NCI-H524 treated with DMSO at 0.1 percent for 48 hours (cell line): ENCODE data around the gene NMT1.

Experiments used
- DNase-seq: peaks from one replicate; lab custom pipeline; 2025; lab: John Stamatoyannopoulos, UW

Gene NMT1

DNA sequence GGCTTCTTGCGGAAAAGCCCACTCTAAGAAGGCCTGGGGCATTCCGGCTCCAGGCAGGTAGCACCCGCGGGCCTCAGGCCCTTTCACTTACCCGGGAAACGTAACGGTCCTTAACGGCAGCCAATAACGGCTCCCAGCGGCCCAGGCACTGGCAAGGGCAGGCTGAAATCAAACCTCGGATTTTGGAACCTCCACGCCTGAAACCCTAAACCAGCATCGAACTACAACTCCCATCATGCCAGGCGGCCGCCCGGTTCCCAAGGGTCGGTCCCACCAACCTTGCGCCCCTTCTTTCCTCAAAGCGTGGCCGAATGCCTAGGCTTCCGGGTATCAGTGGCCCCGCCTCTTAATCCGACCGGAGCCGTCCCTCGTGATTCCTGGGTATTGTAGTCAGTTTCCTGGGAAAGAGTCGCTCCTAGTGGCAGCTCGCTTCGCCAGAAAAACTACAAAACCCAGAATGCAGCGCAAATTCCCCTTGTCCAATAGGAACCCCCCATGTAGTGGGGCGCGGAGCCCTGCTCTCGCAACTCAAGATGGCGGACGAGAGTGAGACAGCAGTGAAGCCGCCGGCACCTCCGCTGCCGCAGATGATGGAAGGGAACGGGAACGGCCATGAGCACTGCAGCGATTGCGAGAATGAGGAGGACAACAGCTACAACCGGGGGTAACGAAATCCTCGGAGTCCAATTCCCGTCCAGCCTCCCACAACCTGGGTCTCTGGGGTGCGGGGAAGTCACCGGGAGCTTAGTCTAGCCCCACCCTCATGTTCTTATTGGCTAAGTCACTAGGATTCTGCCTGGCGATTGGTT, at the start of gene NMT1:
Gene NMT1, plus strand, starts transcription at position 521 of the 809 bp plus-strand sequence. Its CDS starts 13 bp downstream, at position 534.
- peak; percentile 100 for DNase-seq

- DNase-seq = no peak
Observed at GRCh38 chr17:45011767-45012166, 49.4 kb upstream of the NMT1 start.

DNA sequence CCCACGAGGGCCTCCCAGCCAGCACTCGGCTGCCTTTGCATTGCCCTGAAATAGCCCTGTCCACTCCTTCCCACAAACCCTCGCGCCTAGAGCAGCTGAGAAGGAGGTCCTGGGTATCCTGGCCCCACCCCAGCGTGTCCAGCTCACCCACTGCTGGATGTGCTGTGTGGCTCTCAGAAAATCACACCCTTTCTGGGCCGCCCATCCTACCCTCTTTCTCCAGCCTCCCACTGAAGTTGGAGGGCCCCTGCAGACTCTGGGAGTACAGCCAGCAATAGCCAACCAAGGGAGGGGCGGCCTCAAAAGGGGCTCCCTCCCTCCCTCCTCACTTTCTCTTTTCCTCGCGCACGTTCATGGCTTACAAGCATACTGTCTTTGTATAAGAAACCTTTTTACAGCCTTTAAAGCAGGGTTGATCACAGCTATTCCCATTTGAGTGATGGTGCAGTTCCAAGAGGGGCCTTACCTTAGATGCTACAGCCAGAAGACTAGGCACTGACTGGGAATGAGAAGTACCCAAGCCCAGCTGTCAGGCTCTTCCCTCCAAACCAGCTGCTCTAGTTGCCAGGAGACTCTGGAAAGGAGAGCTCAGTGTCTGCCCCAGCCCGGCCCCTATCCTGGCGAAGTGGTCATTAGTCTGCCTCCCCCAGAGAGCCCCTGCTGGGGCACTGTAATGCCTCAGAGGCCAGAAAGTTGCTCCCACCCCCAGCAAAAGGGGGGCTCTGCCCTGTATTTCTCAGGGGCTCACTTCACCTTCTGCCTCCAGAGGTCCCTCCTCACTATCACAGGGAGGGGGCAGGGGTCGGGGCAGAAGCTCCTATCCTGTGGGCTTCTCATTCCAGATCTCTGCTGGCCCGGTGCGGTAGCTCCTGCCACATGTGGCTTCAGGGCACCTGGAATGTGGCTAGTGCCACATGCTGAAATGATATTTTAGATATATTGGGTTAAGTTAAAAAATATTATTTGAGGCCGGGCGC, 47.8 kb upstream of the NMT1 start:
- peak; percentile 88 for DNase-seq

GRCh38 chr17:45016237-45016636, 44.9 kb upstream of the NMT1 start:
- no peak for DNase-seq

DNA sequence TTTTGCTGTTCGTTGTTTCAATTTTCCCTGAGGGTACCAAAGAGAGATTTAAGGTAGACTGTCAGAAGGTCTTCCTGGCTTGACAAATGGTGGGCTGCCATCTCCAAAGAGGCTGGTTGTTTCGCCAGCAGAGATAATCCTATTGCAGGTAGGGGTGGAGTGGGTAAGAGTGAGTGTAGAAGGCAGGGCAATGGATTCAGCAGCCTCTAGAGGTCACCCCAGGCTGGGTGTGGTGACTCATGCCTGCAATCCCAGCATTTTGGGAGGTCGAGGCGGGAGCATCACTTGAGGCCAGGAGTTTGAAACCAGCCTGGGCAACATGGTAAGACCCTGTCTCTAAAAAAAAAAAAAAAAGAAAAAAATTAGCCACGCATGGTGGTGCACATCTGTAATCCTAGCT, 44.3 kb upstream of the NMT1 start:
- no peak for DNase-seq

GRCh38 chr17:45018514-45018847, 42.6 kb upstream of the NMT1 start:
- DNase-seq = no peak

- DNase-seq = no peak
Observed at GRCh38 chr17:45018848-45019711, 42.0 kb upstream of the NMT1 start.

GRCh38 chr17:45020354-45021138, 40.6 kb upstream of the NMT1 start:
- no peak for DNase-seq

DNA sequence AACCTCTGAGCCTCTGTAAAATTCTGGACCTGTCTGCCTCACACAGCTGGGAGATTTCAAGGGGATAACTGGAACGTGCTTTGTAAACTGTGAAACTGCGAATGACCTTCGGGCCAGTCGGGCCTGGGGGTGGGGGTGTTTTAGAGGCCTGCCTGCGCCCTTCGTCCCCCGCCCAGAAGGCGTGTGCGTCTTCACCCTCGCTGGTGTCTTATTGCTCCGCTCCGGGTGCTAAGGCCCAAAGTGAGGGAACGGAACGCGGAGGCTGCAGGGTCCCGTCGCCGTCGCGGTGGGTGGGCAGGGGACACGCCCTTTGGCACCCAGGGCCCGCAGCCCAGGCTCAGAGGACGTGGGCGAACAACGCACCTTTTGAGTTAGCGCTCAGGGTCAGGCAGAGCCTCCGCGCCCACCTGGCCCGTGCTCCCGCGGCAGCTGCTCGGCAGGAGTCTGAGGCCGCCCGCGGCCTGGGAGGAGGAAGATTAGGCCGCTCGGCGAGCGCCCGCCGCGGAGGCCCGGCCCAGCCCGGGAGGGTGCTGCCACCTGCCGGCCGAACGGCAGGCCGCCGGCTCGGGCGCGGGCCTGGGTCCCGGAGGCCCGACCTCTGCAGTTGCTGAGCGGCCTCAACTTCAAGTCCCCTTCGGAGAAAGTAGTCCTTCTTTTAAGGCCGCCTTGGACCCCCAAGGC, 39.4 kb upstream of the NMT1 start:
- DNase-seq = no peak

GRCh38 chr17:45022288-45022648, 38.8 kb upstream of the NMT1 start:
- DNase-seq = no peak

GRCh38 chr17:45022655-45023339, 38.3 kb upstream of the NMT1 start:
- DNase-seq = peak; percentile 61

DNA sequence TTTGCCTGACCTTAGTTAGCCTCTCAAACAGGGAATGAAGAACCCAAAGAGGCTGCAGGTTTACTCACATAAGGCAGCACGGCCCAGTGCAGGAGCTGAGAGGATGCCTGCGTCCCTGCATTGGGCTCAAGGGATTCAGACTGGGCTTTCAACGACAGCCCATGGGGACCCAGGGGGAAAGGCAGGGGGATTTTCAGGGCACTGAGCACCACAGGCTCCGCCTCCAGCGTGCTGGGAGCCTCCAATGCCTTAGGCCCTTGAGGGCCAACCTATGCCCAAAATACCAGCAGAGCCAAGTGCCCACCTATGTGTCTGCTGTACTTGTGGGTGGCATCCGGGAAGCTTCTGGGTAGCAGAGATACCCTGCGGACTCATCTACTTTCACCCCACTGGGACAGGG, 32.0 kb upstream of the NMT1 start:
- no peak for DNase-seq

- DNase-seq = no peak
Observed at GRCh38 chr17:45029758-45030423, 31.2 kb upstream of the NMT1 start.

DNA sequence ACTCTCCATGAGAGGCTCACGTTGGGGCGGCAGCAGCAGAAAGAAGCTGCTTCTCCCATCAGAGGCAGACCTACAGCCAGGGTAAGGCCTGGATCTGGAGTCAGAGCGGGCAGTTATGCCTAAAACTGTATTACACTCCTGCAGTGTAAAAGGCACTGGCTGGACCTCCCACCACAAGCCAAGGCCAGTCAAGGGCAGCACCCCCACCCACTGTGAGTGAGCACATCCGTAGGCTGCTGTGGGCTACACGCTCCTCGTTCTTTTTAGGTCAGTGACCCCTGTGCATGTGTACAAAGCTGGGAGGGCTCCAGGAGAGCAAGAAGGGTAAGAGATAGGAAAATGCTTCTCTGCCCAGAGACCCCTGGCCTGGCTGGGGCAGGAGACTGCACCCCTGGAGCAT, 30.4 kb upstream of the NMT1 start:
- DNase-seq = no peak

DNA sequence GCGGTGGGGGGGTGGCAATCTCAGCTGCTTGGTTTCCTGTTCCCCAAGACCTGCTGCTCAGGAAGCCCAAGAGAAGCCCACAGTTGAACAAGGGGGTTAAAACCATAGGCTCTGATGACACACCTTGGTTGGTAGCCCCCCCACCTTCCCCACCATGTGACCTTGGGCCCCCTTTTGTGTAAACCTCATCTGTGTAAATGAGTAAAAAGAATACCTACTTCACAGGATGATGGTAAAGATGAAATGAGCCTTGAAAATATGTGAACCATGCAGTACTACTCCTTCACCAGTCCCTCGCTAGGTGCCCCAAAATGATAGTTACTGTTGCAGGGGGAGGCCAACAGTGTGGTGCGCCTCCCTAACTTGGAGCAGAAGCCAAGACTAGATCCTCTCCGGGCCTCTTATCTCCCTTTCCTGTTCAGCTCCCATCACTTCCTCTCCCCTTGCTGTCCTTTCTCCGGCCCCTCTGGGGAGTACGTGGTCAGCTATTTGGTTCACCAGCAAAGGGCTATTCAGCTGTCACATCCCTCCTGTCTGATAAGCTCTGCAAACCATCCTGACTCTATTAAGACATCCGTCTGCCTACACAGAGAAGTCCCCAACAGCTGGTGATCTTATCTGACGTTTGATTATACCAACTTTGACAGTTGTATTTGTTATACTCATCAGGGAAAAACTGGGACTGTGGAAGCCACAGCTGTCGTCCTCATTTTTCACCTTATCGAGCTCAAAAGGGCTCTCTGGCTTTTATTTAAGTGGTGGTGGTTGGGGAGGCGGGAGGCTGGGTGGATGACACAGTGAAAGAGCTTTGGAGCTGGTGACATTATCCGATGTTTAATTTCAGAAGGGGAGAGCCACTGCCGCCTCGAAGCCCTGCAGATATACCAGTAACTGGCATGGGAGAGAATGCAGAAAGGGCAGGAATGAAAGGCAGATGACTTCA, 29.6 kb upstream of the NMT1 start:
- DNase-seq = no peak

DNA sequence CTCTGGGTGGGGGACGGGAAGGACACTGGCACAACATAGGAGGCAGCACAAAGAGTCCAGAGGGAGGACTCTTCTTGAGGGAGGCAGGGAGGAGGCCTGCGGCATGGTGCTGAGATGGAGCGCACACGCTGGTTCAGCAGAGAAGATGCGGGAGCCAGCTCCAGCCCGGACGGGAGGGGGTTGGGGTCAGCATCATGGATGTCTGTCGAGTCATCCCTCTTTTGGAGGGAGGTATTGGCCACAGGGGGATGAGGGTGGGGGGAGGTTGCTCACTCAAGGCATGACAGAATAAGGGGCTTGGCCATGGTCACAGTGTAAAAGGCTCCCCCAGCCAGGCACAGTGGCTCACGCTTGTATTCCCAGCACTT, 29.0 kb upstream of the NMT1 start:
- DNase-seq = no peak

GRCh38 chr17:45034599-45034998, 26.5 kb upstream of the NMT1 start:
- DNase-seq = no peak

- DNase-seq = no peak
Observed at GRCh38 chr17:45035848-45036247, 25.3 kb upstream of the NMT1 start.

- no peak for DNase-seq
Observed at GRCh38 chr17:45036691-45037090, 24.4 kb upstream of the NMT1 start.
